GM20000 (cell line): ENCODE results near the gene EPHA8.

Experiments used
- DNase-seq: peaks from one replicate; pipeline ENCODE4 v3.0.0; 2012; ENCODE audit warnings: low spot score
- CTCF ChIP-seq: IDR thresholded peaks from 2 replicates; pipeline ENCODE4 v1.5.1; 2012; ENCODE audit warnings: mild to moderate bottlenecking, control low read depth; ENCODE audit errors: extremely low read depth, missing control alignments

EPHA8 gene

GRCh38 chr1:22562584-22563583, at the start of gene EPHA8:
TSS of gene EPHA8 (plus strand) at chr1:22563489. CDS start at chr1:22563636, 147 bp downstream.
- no peak for DNase-seq
- no peak for TF ChIP-seq CTCF

GRCh38 chr1:22516906-22517571, 46.2 kb upstream of the EPHA8 start:
- DNase-seq, result no peak
- no peak for TF ChIP-seq CTCF

GRCh38 chr1:22517956-22518355, 45.3 kb upstream of the EPHA8 start:
- TF ChIP-seq CTCF, result no peak
- no peak for DNase-seq

- DNase-seq, result no peak
- TF ChIP-seq CTCF, result no peak
Measured at GRCh38 chr1:22518379-22518778, 44.9 kb upstream of the EPHA8 start.

GRCh38 chr1:22520871-22521270, 42.4 kb upstream of the EPHA8 start:
- DNase-seq, result no peak
- TF ChIP-seq CTCF, result no peak

- TF ChIP-seq CTCF, result no peak
- no peak for DNase-seq
Measured at GRCh38 chr1:22521692-22522091, 41.6 kb upstream of the EPHA8 start.

- DNase-seq, result no peak
- no peak for TF ChIP-seq CTCF
Measured at GRCh38 chr1:22522221-22522743, 41.0 kb upstream of the EPHA8 start.
